GM18909 (cell line): Measurements from ENCODE around the gene IDI2.
"Not testable (repeated sequence)": the region's sequence is repeated elsewhere in the genome, so short reads cannot be mapped to it uniquely, and the experiment has no call there.

Experiments
- ATAC-seq: cut with Tn5 transposase; IDR thresholded peaks from one replicate; pipeline ENCODE4 v1.9.1; 2021; ENCODE audit warnings: mild to moderate bottlenecking; ENCODE audit not compliant: unreplicated experiment, poor library complexity

Gene IDI2

DNA sequence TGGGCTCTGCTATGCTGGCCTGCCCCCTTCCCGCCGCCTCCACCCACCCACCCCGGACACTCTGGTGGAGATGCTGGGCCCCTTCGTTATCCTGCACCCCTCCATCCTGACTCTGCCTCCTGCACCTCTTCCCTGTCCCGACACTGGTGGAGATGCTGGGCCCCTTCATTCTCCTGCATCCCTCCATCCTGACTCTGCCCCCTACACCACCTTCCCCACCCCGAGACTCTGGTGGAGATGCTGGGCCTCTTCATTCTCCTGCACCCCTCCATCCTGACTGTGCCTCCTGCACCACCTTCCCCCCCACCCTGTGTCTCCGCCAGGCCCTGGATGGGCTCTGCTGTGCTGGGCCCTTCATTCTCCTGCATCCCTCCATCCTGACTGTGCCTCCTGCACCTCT, 15.0 kb downstream of the IDI2 start:
- no peak for ATAC-seq

DNA sequence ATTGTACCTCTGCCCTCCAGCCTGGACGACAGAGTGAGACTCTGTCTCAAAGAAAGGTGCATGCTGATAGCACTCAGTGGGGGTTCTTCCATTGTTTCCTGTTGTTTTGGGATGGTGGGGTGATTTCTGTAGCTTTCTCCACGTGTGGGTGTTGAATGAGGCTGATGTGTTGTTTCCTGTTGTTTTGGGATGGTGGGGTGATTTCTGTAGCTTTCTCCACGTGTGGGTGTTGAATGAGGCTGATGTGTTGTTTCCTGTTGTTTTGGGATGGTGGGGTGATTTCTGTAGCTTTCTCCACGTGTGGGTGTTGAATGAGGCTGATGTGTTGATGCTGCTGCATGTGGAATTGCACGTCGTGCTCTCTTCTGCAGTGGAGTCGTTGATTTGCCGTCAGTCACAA, 15.7 kb downstream of the IDI2 start:
- ATAC-seq, result not testable (repeated sequence)

DNA sequence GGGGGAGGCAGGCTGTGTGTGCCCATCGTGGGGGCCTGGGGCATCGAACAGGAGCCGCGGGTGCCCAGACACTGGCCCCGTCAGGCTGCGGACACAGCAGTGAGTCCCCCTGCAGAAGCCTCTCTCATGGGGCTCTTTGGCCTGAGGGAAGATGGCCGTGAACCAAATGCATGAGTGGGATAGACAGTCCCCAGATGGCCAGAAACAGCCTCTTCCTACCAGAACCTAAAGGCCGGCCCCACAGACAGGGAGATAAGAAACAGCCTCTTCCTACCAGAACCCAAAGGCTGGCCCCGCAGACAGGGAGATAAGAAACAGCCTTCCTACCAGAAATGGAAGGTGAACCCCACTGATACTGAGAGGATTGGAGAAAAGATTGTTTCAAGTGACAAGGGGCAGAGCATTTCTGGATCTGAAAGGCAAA, 16.6 kb downstream of the IDI2 start:
- no peak for ATAC-seq

DNA sequence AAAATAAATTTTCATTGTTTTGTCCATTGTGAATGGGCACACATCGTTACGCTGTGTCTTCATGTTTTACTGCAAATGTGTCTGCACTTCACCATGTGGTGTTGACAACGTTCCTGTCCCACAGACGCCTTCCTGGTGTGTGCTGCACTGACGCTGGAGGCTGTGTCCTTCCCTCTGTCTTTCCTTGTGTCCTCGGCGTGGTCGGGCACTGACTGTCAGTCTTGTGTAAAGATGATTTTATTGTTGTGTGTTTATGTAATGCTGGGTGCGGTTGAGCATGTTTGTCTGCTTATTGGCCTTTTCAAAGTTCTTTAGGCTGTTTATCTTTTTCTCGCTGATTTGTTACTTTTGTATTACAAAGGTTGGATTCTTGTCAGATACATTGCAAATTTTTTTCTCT, 18.1 kb downstream of the IDI2 start:
- no peak for ATAC-seq

DNA sequence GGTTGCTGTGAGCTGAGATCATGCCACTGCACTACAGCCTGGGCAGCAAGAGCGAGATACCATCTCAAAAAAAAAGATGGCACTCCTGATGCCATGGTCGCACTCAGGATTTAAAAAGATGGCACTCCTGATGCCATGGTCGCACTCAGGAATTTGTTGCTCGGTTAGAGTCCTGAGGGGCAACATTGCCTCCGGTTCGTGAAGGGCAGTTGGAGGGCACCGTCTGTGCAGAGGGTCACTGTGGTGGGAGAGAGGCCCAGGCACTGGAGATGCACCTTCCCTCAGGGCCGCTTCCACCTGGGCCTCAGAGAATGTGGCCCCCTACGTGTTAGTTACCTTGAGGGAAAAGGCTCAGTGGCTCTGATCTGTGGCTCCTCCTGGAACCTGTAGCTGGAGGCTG, 19.1 kb downstream of the IDI2 start:
- ATAC-seq, result no peak

DNA sequence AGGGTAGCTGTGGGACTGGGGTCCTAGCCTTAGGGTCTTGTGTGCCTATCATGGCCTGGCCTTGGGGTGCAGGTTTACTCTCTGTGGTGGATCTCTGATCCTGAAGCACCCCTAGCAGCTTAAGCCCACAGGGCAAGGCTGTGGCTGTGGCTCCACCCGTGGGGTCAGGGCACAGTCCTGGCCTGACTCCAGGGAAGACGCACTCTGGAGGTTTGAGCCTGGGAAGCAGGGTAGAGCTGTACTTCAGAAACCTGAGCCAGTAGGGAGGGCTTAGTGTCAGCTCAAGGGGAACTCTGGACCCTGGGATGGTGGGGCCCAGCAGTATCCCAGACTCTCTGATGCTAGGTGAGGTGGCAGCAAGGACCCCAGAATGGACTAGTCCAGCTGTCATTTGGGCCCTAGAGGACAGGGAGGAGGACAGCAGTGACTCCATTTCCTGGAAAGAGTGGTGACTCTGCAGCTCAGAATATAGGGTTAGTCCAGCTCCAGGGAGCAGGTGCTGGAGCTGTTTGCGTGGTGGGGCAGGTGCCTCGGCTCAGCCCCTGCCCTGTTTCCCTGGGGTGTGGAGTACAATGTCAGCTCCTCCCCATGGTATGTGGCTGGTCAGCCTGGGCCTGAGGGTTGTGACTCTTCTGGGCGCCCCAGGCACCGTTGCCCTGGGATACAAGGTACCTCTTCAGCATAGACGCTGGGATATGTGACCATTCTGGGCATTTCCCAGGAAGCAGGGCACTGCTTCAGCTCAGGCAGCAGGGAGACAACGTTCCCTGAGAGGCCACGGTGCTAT, 21.6 kb downstream of the IDI2 start:
- ATAC-seq, result no peak

DNA sequence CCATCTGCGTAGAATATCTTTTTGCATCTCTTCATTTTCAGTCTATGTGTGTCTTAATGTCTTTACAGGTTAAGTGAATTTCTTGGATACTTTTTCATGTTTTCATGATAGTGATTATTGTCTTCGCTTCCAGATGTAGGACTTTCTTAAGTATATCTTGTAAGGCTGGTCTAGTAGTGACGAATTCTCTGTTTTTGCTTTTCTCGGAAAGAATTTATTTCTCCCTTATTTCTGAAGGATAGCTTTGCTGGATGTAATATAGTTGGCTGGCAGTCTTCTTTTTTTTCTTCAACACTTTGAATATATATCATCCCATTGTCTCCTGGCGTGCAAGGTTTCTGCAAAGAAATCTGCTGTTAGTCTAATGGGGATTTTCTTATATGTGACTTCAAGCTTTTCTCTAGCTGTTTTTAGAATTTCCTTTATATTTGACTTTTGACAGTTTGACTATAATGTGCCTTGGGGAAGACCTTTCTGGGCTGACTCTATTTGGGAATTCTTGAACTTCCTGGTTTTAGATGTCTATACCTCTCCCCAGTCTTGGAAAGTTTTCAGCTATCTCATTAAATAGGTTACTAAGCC, 23.1 kb downstream of the IDI2 start:
- no peak for ATAC-seq

DNA sequence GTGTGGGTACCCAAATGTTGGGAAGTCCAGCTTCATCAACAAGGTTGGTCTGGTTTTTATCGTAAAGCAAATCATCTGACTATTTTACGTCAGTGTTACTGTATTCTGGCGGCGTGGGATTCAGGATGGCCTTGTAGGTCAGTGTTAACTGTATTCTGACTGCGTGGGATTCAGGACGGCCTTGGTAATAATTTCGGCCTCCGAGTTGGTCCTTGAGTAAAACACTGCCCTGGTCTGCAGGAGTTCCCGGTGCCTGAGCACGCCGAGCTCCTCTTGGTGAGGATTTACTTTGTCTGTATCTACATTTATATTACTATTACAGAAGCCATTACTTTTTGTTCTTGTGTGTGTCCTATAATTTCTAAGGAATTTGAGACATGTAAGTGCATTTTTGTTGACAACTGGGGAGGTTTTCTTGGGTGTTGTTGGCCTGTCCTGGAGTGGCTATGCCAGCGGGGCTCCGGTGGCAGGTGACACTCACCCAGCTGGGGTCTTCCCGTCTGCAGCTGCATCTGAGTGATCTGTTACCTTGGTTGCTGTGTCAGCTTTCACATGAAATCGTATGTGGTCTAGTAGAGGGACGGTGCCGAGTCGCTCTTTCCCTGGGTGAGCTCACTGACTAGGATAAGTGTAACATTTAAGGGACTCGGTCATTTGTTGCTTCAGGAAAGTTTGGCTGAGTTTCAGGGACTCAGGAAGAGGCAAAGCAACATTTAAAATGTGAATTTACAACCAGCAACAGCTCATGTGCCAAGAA, 28.2 kb downstream of the IDI2 start:
- no peak for ATAC-seq

DNA sequence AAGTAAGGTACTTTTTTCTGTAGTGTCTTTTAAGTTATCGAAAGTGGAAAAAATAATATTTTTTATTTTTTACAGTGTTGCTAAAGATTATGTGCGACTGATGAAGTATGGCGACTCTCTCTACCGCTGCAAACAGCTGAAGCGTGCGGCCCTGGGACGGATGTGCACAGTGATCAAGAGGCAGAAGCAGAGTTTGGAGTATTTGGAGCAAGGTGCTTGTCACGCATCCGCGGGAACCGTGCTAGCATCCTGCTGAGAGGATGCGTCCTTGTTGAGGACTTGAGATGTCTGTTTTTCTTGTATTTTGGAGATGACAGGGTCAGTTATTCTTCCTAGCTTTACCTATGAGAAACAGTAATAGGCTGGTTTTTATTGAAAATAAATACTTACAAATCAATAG, 29.6 kb downstream of the IDI2 start:
- no peak for ATAC-seq

DNA sequence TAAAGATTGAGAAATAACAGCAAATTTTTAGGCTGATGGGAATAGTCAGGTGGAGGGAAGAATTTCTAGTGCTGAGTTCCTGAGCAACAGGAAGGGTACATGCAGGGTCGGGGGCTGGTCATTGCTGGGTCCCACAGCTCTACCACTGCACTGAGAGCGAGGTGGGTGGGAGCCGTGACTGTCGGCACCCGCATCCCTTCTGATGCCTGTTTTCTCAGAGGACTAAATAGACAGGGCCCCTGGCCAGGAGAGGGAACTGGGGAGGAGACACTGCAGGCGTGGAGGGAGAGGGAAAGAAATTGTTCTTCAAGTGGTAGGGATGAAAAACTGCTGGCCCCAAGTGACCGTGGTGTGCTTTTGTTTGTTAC, 30.1 kb downstream of the IDI2 start:
- ATAC-seq, result no peak

DNA sequence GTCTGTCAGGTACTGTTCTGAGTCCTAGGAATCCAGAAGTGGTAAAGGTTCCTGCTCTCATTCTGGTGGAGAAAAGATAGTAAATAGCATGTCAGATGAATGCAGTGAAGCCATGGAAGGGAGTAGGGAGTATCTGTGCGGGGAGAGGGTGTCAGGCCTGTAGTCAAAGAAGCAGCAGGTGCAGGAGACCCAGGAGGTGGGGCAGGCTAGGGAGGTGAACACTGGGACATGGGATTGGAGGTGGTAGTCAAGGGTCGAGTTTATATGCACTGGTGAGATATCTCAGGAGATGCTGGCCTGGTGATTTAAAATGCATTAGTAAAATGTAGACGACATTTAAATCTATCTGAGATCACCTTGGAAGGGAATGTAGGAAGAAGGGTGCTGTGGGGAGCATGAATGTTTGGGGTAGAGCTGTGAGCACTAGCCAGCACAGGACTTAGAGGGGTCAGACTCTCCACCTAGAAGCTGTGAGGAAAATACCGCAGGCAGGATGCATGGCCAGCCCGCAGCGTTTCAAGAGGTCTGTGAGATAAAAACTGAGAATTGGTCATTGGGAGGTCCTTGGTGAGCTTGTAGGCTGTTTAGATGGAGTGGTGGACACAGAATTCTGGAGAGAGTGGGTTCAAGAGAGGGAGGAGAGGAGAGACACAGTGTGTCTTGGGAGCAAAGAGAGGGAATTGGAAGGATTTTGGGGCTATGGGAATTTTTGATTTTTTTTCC, 30.7 kb downstream of the IDI2 start:
- no peak for ATAC-seq

DNA sequence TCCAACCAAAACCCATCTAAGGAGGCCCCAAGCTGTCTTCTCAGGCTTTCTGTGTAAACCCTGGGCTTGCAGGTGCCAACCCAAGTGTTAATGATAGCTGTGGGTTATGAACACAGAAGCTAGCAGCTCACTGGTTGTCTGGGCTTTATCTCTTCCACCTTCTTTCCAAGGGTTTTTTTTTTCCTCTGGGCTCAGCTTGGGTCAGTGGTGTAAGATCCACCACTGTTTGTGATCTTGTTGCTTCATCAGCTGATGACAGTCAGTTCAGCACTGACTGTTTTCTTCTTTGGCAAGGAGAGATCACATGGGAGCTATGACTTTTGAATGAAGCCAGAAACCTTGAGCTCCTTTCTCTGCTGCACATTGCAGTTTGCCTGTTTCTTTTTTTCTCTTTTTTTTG, 32.8 kb downstream of the IDI2 start:
- ATAC-seq, result no peak

DNA sequence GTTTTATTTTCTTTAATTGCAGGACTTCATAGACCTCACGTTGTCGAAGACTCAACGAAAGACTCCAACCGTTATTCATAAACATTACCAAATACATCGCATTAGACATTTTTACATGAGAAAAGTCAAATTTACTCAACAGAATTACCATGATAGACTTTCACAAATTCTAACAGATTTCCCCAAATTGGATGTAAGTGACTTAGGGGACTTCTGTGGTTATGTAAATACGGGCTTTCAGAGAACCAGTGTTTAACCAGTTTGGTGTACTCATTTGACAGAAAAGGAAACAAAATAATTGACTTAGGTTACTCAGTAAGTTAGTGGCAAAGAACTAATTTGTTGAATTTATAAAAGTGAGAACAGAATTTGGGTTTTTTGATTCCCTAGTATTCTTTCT, 33.2 kb downstream of the IDI2 start:
- peak; percentile 34 for ATAC-seq

DNA sequence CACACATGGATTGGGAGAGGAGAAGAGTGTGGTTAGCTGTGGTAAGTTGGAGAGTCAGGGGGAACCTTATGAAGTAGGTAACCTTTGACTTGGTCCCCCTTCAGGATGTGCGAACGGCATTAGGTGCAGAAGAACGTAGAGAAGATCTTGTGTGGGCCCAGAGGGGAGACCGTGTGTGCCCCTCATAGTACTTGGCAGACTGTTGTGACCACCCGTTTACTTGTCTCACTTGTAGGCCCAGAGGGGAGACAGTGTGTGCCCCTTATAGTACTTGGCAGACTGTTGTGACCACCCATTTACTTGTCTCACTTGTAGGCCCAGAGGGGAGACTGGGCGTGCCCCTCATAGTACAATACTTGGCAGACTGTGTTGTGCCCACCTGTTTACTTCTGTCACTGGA, 34.9 kb downstream of the IDI2 start:
- no peak for ATAC-seq

DNA sequence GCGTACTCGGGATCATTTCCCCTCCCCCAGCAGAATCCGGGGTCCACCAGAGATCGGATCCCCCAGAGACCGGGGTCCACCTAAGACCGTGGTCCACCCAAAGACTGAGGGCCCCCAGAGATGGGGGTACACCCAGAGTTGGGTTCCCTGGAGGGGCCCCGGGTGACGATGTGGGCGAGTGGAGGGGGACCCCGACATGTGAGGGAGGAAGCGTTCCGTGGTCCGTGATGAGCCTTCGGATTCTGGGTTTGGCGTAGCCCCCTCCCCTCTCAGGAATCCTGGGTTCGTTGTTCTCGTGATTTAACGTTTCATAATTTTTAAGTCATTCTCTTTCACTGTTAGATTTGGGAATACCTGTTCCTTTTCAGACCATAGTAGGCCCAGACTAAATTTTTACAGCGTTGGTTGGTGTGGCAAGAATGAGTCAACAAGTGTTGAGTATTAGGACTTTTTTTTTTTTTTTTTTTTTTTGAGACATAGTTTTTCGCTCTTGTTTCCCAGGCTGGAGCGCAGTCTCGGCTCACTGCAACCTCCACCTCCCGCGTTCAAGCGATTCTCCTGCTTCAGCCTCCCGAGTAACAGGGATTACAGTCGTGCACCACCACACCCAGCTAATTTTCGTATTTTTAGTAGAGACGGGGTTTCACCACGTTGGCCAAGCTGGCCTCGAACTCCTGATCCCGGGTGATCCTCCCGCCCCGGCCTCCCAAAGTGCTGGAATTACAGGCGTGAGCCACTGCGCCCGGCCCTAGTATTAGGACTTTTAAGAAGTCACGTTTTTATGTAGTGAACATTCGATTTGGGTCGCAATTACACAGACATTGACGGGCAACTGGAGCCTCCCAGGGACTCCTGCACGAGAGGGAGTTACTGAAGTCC, 36.8 kb downstream of the IDI2 start:
- no peak for ATAC-seq

DNA sequence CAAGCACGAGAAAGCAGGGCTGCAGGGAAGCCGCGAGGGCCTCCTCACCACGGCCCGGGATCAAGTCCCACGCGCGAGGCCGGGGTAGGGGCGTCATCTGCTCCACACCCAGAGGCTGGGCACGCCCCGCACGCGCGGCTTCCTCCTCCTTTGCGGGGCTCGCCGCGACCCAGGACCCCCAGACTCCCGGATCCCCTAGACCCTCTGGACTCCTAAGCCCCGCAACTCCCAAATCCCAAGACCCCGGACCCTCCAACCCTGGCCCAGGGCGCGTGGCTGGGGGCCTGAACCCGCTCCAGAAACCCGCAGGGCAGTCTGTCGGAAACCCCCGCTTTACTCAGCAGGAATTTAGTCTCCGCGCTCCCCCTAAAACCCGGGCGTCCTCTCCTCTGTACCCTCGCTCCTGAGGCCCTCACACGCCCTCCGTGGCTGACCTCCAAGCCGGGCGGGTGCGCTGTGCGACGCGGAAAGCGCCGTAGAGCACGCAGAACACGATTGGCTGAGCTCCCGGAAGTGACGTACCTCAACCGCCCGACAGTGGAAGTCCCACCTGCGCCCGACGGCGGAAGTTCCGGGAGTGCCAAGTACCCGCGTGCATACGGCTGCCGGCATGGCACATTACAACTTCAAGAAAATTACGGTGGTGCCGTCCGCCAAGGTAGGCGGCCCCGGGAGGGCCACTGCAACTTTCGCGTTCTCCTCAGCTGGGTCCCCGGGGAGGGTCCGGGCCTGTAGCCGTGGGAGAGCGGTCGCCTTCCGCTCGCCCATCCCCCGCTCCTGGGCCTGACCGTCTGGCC, 37.6 kb downstream of the IDI2 start, which contains the start of gene GTPBP4:
Gene GTPBP4, plus strand, starts transcription at position 565 of the 797 bp plus-strand sequence. Its CDS starts 46 bp downstream, at position 611.
- peak; percentile 96 for ATAC-seq

DNA sequence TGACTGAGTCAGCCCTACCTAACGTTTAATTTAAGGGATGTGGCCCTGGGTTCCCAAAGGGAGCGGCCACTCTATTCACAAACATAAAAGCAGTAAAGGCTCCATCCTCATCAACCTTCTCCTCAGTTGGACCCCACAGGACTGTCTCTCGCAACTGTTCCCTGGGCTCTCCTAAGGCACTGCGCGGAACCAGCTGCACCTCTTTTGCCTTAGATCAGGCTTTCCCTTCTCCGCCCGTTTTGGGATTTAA, 38.1 kb downstream of the IDI2 start:
- ATAC-seq, result no peak

DNA sequence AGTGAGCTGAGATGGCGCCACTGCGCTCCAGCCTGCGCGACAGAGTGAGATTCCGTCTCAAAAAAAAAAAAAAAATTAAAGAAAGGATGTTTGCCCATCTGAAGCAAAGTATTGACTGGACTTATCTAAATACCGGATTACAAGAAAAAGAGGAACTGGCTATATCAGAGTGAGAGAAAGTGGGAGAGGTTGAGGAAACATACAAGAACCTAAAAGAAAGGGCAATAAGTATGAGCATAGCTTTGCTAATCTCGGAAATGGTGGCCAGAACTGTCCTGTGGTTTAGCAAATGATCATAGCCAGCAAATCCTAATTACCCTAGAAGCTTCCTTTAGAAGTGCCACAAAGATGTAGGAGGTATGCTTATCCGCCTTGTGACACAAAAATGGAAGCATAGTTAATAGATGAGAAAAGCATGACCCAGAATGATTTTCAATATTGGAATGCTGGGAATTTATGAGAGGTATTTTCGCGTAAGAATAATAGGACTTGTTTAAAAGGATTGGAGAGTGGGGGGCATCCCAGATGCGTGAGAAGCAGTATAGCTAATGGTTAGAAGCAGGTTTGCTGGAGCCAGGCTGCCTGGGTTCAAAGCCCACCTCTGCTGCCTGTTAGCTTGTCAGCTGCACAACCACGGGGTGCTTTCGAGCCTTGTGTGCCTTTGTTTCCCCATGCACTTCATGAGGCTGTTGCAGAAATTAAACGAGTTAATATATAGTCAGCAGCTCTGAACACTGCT, 38.6 kb downstream of the IDI2 start:
- ATAC-seq, result no peak
